NCI-H2107 treated with DMSO at 0.1 percent for 48 hours (cell line): ENCODE measurements around the gene RHOBTB3.
A peak's percentile ranks its signal among the peaks of the same experiment; 100 is the strongest.

Experiments
- DNase-seq: peaks from one replicate; lab custom pipeline; 2025; ENCODE audit not compliant: unreplicated experiment; lab: John Stamatoyannopoulos, UW

RHOBTB3 gene

DNA sequence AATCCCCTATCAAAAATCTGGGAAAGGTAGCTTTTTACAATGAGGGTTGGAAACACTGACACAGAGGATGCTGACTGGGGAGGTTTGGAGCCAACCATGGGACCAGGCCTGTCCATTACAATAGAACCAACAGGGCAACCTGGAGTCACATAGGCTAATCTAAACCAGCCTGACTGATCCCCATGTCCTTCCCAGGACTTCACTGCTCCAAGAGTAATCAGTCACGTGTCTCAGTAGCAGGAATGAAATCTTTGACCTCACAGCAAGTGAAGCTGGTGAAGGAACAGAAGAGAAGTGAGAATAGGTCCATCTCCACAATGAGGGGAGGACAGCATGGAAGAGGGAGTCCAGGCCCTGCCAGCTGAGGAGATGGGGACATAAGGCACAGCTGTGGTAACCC, 107.4 kb downstream of the RHOBTB3 start:
- DNase-seq, result no peak

DNA sequence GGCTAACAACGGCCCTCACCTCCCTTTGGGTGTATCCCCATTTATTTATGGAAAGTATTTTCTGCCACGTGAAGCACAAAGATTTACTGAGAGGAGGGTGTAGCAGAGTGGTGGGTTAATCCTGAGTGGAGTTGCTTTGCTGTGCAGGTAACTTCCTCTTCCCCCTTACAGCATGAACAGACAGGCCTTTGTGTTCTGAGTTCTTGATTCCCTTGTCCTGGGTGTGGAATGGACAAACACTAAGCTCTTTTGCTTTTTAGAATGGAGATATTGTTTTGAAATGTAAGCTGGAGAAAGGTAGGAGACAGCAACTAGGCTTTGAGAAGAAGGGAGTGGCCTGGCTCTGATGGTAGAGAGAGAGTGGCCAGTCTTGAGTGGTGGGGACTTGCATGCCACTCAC, 108.5 kb downstream of the RHOBTB3 start:
- no peak for DNase-seq

DNA sequence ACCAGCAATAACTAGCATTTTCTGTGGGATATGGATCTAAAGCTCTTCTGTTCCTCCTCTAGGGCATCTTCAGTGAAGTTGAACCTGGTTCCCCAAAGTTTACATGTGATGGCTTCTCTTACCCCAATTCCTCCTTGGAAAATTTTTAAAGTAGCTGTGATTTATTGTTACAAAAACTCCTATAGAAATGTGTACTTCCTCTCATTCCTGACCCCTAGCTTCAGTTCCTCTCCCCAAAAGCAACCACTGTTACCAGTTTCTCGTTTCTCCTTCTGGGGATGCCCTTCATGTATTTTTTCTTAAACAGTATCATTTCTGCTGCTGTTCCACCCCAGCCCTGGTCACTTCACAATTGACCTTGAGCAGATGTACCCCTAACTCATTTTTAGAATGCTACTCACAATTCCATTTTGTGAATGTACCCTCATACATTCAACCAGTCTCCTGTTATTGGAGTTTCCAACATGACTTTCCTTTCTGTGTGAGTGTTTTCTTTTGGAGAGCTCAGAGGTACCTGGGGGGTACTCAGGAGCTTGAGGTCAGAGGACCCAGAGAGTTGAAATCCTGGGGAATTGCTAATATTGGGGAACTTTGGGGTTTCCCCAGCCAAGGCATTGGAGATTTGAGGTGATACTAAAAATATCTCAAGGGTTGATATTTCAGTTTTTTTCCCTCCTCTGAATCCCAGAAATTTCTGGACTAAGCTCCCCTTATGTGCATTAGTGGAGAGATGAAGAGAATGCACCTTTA, 110.0 kb downstream of the RHOBTB3 start:
- no peak for DNase-seq

DNA sequence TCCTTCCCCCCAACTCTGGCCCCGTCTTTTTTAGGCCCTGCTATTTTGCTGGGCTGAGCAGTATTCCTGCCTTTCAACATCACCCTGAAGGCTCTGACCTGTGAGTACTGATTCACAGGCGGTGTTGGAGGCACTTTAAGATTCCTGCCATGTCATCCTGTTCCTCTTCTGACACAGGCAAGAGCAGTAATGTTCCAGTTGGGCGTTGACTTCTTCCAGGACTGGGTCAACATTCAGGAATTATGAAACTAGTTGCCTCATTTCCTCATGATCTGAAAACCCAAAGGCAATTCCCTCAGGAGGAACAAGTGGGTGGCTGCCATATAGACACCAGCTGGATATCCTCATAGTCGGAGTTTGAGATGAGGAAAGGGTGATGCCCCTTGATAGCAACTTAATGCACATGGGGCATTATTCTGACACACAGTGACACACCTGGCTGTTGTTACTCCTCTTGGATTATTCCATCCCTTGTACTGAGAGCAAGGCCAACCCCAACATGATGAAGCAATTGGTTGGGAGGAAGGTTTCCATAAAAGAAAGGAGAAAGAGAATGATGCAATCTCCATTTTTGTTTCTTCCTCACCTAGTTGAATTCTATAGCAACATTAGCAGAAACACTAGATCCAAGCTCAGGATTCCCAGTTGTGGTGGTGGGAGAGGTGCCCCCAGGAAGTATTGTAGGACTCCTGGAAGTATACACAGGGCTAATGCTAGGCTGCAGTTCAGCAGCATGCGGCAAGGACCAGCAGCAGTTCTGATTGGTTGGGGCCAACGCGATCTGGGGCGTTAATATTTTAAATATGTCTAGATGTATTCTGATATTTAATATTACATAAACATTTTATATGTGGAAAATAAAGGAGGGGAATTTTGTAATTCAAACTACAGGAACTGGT, 111.0 kb downstream of the RHOBTB3 start:
- no peak for DNase-seq

DNA sequence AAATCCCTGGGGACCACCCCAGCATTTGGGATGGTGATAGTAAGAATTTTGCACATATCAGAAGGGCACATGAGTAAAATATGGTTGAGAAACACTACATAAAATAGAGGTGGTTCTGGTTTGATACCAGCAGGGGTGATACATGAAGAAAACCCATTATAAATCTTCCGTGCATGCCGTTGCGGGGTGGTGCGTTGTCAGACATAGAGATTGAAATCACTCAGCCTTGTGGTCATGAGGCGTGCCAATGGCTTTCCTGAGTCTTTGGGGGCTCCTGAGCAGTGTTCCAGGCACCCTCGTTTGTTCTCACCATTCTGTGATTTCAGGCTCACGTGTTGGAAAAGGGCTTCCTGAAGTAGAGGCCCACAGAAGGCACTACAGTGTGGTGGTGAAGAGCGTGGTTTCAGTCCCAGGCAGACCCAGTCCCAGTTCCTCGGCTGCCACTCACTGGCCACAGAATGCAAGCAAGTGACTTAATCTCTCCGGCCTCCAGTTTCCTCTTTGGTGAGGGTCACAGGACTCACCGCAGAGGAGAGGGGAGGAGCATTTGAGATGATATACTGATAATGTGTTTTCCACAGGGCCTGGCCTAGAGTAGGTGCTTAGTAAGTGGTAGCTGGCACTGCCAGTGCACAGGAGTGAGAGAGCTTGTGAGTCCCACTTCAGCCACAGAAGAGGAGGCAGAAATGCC, 111.9 kb downstream of the RHOBTB3 start:
- DNase-seq, result peak; percentile 53

DNA sequence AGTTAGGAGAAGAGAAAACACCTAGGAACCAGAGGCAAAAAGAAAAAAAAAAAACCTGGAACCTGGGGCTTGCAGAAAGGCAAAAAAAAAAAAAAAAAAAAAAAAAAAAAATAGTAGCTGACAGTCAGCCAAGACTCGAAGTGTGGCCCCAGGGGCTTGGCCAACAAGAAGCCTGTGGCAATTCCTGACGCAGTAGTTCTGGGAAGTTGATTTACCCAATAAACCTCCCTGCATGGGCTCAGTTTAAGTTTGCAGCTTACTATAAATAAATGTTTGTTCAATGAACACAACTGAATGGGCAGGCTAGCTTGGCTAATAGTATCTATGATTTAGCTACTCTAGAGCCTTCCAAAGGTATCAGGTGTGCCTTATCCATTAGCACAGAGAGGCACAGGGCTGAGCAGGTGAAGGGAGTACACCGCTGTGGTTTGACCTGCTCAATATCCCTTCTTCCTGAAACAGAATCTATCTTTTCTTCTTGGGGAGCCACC, 112.6 kb downstream of the RHOBTB3 start:
- no peak for DNase-seq

DNA sequence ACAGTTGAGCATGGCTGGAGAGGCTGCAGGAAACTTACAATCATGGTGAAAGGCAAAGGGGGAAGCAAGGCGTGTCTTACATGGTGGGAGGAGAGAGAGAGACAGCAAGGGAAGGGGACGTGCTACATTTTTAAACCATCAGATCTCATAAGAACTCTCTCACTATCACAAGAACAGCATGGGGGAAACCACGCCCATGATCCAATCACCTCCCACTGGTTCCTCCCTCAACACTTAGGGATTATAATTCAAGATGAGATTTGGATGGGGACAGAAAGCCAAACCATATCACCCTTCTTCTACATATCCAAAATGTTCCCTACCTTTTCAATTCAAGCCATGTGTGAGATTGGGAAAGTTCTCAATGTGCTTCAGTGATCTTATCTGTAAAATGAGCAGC, 114.3 kb downstream of the RHOBTB3 start:
- DNase-seq, result no peak
